Muscle of back (tissue), 11 donors: ENCODE measurements around the gene GPR146. TPM values are rescaled to one million over a fixed set of nuclear protein-coding genes. Genes with fewer than 3 reads are reported as not detected.

ENCODE experiments used
- DNase-seq, 3 donors: peaks; one replicate each; pipeline versions ENCODE4 v3.0.0 to v3.0.0-alpha.2; 2013
- polyA plus RNA-seq, 10 donors: library from polyadenylated mRNA; unstranded; fragments of 120-200 nt; gene quantifications; one replicate each; pipeline ENCODE4 v1.2.1, GENCODE V29; 2013; ENCODE audit not compliant: insufficient read length in 10 of 10

The GPR146 gene
- polyA plus RNA-seq, 10 donors = 1.4 to 4.4 (median 3.2) TPM

DNA sequence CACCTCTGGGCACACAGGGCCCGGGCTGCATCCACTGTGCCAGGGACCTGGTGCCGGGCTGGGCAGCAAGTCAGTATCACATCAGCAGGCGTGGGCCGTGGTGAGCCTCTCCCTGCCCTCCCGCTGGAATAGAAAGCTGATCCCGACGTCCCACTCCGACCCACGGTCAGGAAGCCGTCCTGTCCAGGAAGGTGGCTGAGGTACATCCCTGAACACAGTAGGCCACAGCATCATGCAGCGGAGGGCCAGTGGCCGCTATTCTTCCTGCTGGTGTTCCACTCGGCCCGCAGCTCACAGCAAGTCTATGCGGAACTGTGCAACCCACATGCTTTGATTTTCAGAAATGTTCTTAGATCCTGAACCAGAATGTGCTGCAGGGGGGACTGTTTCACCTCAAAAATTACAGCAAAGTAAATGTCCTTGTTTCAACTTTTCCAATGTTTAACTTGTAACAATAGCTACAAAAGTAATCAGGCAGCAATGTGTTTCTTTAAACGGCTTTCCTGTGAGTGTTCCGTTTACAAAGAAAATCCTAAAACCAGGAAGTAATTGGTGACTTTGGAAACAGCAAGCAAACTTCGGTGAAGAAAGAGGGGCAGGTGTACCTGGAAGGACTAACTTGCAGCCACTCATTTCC is 676 bp upstream of the GPR146 start:
- no peak for DNase-seq

DNA sequence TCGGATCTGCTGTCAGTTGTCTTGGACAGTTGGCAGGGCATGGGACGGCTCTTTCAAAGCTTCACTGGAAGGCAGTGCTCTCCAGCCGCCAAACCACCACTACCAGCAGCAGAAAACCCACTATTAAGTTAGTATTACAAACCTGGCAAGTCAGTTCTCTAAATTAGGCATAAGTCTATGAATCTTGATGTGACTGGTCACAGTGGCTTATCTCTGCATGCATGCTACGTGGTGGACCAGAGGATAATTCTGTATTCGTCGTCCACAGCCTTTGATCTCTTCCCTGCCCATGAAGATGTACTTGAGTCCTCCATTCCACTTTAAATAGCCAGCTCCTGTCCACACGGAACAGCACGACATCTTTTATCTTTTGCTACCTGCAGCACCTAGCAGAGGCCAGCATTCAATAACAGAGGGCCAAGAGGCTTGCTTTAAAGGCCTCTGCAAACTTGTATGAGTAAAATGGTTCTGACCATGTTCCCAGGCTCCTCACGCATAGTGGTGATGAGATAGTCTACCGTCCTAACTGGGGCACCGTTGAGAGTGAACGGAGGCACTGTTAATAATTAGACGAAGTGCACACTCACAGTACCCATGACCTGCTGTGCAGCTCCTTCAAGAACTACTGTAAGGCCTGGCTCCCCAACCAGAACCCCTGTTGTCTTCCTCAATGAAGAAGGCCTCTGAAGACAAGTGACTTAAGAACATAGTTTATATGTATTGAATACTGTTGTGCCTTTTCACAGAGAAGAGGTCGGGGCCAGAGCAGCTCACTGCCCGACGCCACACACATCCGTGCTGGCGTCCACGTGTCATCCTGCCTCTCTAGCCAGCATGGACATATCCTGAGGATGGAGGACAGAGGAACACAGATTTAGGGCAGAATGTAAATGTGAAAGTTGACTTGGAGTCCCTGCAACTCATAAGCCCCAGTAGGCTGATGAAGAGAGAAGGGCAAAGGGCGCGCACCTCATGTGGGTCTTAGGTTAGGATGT is 1.0 kb downstream of the GPR146 start:
- DNase-seq = no peak

DNA sequence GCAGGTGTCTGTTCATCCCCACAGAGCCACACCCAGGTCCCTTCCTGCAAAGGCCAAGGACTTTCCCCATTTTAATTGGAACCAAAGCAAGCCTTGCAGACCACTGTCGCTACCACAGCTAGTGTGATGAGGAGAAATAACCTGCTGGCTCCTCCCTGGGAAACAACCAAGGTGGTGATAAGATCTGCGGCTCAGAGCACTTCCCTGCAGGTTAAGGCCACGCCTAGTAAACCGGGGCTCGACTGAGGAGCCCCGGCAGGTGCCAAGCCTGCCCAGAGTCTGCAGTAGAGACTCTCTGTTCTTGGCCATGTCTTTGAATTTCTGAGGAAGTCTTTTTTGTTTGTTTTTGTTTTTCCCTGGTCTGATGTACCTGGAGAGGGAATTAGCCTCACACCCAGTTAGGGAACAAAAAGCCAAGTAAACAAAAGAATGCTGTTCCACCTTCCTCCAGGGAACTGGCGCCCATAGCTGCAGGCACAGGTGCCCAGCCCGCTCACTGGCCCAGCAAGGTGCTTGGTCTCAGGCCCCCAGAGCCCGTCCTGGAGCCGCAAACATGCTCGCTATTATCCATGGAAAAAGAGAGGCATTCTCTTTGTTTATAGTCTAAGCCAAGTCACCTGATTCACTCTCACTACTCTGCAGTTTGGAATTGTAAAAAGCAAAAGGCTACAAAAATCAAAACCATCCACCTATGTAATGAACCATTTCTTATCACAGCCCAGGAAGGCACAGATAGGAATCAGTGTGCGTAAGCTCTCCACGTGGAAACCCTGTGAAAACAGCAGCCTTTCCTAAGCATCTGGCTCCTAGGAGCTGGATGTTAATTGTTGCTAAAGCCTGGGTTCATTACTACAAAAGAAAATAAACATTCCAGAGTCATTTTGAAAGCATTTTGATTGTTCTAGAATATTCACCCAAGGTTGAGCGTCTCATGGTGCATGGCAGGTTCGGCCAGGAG is 2.7 kb downstream of the GPR146 start:
- no peak for DNase-seq

DNA sequence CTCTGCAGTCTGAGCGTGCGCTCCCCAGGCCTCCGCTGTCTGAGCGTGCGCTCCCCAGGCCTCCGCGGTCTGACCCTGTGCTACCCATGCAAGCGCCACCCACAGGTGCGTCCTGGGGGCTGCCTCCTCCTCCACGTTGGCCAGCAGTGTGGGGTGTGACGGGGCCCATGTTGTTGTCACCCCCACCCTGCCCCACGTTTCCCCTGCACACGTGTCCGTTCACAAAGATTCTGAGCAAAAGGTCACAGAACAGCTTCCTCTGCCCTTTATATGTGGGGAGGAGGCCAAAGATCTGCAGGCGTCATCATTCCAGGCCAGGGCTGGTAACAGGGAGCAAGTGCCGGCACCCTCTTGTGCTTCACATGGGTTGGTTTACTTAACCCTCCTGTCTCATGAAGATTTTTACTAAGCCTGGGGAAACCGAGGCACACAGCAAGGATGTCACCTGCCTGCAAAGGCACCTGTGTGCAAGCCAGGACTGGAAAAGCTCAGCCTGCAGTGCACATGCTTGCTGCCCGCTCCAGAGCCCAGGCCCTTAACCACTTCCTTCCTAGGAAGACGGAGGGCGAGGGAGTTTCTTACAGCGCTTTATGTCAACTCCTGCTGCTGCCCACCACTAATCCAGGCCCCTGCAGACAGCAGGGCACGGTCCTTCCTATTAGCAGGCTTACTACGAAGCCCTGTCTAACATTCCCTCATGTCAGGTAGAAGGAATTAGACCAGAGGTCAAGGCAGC is 4.8 kb downstream of the GPR146 start:
- DNase-seq = no peak

DNA sequence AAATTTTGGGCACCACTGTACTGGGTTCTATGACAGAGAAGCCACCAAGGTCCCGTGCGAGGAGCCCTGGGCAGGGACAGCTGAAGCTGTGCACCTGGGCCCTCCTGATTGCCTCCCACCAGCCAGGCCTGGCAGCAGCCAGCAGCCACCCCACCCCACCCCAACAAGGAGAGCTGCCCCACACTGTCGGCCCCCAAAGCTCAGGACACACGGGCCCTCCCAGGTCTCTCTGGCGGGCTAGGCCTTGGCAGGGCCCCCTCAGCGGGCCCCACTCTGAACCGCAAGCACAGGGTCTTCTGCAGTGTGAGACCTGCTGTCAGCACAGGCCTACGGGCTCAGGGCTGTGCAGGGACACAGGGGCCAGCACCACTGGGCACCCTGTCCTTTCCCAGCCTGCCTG is 5.5 kb downstream of the GPR146 start:
- no peak for DNase-seq

DNA sequence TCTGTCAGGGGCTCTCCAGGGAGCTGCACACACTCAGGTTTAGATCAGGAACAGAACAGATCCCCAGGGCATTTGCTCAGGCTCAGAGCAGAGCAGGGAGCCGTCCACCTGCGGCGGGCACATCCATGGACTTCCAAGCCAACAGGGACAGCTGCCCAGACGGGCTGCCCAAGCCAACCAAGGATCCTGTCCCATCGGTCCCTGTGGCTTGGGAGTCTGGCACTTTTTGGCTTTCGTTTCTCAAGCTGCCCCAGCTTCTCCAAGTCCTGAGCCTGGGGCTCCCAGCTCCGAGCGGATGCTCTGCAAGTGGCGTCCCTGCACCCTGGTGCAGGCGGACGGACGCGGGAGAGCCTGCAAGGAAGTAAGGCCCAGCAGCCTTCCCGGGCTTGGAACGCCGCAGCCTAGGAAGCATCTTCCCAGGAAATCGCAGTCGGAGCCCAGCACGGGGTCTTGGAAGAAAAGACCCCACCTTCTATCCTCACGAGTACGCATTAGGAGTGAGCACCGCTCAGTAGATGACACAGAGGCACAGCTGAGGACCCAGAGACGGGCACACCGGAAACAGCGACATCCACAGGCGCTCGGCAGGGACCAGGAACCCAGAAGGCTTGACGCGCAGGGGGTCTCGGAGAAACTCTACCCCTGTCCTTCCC is 6.0 kb downstream of the GPR146 start:
- DNase-seq = no peak

DNA sequence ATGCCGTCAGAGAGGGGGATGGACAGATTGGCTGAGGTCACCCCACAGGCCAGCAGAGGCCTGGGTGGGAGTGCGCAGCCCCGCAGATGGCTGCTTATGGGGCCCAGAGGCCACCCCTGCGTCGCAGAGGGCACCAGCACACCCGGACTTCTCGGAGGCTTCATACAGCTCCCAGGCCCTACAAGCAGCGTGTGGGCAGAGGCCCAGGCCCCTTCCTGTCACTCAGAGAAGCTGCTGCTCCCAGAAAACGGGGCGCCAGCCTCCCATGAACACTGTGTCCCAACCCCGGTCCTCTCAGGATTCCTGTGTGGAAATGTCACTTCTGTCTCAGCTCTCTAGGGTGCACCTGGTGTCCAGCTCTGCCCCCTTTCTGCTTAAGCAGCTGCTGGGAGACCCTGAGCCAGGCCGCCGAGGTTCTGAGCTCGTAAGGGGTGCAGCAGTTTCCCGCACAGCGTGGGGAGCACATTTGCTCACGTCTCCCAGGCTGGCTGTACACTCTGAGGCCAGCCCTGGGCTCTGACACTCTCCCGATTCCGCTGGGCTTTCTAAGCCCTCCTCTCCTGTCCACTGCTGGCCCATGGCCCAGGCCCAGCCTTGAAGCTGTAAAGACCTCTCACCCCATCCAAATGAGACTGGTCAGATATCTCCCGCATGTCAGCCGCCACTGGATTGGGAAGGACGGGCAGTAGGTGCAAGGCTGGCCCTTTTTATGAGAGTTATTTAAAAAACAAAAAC is 6.8 kb downstream of the GPR146 start:
- DNase-seq = no peak

DNA sequence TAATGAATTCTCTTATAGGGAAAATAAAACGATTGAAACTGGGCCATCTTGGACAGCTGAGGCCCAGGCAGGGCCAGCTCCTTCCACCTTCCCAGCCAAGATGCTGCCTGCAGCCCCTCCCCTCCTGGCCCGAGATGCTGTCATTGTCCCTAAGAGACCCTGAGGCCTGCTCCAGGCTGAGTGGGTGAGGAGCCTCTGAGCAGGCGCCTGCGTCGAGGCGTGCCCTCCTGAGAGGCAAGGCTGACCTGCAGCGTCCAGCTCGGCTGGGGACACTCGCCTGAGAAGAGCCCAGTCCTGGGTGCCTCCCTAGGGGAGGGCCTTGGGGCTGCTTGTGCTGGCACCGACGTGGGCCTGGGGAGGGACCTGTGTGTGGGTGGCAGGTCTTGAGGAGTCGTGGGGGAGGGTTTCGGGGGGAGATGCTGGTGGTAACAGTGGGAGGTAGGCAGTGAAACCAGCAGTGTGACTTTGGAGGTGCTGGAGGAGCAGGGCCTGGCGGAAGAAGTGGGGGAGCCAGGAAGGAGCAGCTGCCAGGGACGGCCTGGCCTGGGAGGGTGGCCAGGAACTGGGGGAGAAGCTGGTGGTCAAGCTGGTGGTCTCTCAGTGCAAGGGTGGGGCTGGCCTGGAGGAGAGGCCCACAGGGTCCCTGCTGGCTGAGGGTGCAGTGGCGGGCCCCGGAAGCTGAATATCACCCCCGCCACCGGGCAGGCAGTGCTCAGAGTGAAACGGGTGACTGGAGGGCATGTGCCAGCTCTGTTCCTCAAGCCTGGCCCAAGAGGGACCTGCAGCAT is 7.9 kb downstream of the GPR146 start:
- DNase-seq = peak in 1 of 3 donors; percentile 62

DNA sequence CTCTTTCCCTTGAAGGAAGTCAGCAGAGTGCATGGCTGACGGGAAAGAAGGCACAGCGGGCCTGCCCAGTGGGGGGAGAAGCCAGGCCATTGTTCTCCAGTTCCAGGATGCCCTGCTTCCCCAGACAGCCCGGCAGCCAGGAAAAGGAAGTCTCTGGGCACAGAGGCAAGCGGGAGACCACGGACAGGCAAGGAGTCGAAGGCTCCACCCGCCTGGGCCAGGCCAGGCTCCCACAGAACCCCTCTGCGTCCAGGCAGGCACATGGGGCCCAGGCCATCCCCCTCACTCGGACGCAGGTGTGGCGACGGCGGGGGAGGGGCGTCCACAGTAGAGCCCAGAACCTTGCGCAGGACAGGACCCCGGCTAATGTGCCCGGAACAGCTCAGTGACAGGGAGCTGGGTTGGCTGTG is 8.7 kb downstream of the GPR146 start:
- DNase-seq = no peak

DNA sequence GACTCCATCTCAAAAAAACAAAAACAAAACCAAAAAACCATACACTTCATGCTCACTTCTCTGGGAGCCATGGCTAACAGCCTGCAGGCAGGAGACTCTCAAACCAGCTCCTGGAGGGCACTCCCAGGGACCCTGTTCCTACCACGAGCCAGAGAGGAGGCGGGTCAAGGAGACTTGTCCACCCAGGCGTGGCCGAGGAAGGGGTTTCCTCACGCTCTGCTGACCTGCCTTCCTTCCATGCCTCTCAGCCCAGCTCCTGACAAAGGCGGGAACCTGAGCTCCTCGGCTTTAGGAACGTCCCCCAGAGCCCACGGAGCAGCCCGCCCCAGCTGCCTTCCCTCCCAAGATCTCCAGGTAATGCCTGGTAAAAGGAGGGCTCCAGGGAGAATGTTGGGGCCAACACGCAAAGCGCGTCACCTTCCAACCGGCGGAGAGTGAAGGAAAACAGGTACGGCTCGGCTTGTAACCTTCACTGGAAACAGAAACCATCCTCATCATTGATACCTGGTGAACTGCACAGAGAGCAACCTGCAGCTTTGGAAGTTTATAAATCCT is 9.5 kb downstream of the GPR146 start:
- DNase-seq = no peak

DNA sequence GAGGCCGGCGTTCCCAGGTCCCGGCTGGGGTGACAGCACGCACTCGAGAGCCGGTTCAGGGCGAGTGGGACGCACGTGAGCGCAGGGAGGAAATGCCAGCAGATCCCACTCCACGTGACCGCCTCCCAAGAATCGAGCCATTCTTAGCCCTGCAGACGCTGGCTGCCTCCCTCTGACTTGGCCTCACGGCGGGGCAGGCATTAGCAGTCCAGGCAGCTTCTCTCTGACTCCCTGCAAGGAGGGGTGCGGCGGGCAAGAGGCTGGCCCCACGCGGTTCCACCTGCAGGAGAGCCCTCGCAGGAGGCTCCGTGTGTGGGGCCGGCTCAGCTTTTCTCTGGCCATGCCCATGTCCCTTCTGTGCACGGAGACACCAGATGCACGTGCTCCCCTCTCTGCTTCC is 10.1 kb downstream of the GPR146 start:
- no peak for DNase-seq

DNA sequence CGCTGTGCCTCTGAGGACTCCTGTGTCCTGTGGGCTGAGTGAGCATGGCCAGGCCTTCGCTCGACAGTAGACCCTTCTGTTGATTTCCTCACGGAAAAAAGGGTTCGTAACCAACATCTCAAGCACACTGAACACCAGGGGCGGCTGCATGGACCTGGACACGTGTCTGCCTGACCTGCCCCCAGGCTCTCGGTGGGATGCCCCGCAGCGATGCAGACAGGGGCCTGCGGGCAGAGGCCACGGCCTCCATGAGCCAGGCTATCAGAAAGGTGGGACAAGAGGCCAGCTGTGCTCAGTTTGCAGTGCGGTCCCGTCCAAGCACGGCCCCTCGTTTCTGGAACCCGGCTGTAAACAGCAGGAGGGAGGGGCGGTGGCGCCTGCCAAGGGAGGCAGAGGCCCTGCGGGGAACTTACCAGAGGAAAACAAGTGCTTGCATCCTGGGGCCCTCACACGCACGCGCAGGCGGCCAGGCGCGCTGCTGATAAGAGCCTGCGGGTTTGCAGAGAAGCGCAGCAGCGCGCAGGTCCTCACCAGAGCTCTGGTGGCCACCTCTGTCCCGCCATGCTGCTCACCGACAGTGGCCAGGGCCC is 10.6 kb downstream of the GPR146 start:
- peak; percentile 55 to 92 (median 77) for DNase-seq

DNA sequence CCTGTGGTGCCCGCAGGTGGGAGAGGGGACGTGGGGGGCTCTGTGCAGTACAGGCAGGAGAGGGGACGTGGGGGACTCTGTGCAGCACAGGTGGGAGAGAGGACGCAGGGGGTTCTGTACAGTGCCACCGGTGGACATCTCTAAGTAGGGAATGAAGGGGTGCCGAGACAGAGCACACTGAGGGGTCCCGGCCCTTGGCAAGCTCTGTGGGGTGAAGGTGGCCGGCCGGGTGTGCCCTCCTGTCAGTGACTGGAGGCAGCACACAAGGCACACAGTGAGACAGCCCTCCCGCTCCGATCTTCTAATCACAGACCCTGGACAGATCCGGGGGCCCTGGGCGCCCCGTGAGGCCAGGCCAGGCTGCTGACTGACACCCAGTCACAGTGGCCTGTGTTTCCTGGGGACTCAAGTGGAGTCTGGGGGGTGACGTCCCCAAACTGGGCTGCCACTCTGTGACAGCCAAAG is 11.2 kb downstream of the GPR146 start:
- DNase-seq = peak in 1 of 3 donors; percentile 33

DNA sequence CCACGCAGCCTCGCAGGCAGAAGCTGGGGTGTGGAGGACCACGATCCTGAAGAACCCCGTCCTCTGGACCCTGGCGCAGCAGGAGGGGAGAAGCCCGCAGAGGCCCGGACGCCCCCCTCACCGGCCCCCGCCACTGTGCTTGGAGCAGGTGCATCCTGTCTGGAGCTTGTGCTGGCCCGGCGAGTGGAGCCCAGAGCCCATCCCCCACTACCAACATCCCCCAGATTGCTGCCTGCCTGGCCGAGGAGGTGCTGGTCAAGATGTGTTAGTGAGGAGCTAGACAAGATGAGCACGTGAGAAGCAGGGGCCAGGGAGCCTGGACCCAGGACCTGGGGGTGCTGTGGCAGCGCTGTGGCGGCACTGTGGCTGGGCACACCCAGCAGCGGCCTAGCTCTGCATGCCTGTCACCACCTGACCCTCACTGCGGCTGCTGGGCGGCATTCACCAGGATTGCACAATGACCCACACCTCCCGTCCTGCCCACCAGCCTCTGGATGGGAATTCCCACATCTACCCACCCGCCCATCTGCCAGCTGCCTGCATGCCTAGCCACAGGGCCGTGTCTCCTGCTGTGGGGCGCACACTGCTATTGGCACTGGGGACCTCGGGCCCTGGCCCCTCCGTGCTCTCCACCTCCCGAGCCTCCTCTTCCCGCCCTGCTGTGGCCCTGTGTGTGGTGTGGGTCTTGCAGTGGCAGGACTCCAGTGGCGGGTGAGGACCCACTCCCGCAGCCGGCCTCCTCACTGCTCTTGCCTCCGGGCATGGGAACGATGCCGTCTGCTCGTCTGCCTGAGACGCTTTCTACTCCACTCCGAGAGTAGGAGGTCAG is 11.8 kb downstream of the GPR146 start:
- DNase-seq = peak in 1 of 3 donors; percentile 51

DNA sequence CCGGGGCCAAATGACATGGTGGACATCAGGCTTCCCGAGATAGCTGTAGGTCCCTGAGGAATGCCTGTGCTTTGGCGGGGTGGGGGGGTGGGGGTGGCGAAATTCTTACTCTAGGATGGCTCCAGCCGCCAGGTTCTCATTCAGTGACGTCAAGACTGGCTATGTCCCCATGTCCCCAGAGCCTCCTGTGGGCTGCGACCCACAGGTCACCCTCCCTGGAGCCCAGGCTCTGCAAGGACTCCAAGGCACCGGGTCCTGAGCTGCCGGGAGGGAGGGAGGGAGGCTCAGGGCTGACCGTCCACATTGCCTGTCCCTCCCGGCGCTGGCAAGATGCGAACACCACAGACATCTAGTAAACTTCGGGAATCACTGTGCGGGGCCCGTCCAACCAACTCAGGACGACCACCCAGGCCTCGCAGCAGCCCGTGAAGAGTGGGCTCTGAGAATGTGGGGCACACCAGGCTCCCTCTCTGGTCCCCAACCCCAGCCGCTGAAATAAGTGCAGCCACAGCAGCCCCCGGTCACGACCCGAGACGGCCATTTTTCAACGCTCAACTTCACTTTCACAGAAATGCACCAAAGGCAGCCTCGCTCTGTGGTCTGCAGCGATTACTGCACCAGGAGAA is 12.6 kb downstream of the GPR146 start:
- DNase-seq = no peak

DNA sequence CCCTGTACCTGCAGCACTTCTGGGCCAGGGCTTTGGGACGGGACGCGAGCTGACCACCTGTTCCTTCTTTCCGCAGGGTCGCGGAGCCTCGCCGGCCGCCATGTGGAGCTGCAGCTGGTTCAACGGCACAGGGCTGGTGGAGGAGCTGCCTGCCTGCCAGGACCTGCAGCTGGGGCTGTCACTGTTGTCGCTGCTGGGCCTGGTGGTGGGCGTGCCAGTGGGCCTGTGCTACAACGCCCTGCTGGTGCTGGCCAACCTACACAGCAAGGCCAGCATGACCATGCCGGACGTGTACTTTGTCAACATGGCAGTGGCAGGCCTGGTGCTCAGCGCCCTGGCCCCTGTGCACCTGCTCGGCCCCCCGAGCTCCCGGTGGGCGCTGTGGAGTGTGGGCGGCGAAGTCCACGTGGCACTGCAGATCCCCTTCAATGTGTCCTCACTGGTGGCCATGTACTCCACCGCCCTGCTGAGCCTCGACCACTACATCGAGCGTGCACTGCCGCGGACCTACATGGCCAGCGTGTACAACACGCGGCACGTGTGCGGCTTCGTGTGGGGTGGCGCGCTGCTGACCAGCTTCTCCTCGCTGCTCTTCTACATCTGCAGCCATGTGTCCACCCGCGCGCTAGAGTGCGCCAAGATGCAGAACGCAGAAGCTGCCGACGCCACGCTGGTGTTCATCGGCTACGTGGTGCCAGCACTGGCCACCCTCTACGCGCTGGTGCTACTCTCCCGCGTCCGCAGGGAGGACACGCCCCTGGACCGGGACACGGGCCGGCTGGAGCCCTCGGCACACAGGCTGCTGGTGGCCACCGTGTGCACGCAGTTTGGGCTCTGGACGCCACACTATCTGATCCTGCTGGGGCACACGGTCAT is 13.3 kb downstream of the GPR146 start:
- DNase-seq = peak in 2 of 3 donors; percentile 40 to 65
